ENCODE data around the gene GNA12.

DNA sequence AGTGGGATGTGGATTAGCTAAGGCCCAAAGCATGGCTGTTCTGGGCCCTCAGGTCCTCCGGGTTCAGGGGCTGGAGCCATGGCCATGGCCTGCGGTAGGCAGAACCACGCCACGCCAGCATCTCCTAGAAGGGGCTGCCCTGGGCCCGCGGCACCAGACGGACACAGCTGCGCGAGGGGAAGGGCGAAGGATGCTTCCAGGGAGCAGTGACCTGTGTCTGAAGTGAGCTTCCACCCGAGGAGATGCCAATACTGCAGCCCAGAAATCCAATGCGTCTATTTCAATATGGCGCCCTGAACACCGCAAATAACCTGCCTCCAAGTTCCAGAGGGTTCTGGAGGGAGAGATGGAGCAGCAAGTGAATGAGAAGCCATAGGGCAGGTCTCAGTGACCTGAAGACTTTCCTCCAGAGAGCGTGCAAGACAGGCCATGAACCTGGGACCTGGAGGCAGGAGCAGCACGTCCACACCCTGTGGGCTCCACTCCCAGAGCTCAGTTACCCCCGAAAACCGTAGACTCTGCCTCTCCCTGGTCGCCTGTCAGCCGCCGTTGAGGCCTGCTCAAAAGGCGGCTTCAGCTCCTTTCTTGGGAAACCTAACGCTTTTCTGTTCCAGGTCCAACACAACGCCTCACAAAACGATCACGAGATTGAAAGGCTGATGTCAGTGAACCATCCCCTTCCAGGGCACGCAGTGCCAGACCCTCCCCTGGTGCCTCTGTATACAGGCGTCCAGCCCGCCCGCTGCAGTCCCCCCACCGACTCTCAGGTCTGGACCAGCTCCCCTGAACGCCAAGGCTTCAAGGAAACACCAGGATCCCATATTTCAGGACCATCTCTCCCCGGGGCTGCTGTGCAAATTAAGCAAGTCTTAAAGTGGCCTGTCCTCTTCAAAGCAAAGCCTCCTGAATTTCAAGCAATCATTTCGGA lies 118.7 kb downstream of the GNA12 start:
- TF ChIP-seq, protein P1, sequence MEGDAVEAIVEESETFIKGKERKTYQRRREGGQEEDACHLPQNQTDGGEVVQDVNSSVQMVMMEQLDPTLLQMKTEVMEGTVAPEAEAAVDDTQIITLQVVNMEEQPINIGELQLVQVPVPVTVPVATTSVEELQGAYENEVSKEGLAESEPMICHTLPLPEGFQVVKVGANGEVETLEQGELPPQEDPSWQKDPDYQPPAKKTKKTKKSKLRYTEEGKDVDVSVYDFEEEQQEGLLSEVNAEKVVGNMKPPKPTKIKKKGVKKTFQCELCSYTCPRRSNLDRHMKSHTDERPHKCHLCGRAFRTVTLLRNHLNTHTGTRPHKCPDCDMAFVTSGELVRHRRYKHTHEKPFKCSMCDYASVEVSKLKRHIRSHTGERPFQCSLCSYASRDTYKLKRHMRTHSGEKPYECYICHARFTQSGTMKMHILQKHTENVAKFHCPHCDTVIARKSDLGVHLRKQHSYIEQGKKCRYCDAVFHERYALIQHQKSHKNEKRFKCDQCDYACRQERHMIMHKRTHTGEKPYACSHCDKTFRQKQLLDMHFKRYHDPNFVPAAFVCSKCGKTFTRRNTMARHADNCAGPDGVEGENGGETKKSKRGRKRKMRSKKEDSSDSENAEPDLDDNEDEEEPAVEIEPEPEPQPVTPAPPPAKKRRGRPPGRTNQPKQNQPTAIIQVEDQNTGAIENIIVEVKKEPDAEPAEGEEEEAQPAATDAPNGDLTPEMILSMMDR (IDR thresholded peaks at IDR 0.05; ENCODE audit: low read length): no peak
- TF ChIP-seq EZH2phosphoT487 (IDR thresholded peaks at IDR 0.05; ENCODE audit: low read length): no peak
- TF ChIP-seq EZH2 (optimal IDR thresholded peaks at IDR 0.05; ENCODE audit: low read depth, low read length): no peak

Measured in MM.1S (cell line).